HEK293T (cell line): ENCODE measurements around the gene CCDC136.

Source experiments
- CTCF ChIA-PET: fragments of 350-600 bp; formaldehyde crosslinking; extraction: SDS; loops from one replicate; lab custom pipeline; 2021; ENCODE audit warnings: antibody characterized with exemption, inconsistent platforms; lab: Yijun Ruan, JAX
- POLR2A ChIA-PET: fragments of 350-600 bp; formaldehyde crosslinking; extraction: SDS; loops from one replicate; lab custom pipeline; 2020; ENCODE audit warnings: antibody characterized with exemption, inconsistent platforms; lab: Yijun Ruan, JAX
- DNase-seq: peaks from one replicate; pipeline ENCODE4 v3.0.0; 2012; ENCODE audit warnings: mixed read lengths; ENCODE audit errors: extremely low spot score
- ARNT ChIP-seq: fragments of 450-650 bp; IDR thresholded peaks from 2 replicates; pipeline ENCODE4 v1.6.1; 2017; ENCODE audit warnings: mild to moderate bottlenecking
- BHLHE40 ChIP-seq: fragments of 450-650 bp; IDR thresholded peaks from 2 replicates; pipeline ENCODE4 v1.6.1; 2016; ENCODE audit warnings: mild to moderate bottlenecking, moderate library complexity, borderline replicate concordance
- CTBP1 ChIP-seq: fragments of 450-650 bp; IDR thresholded peaks from 2 replicates; pipeline ENCODE4 v1.6.1; 2016; ENCODE audit warnings: borderline replicate concordance
- ELF4 ChIP-seq: fragments of 450-650 bp; IDR thresholded peaks from 2 replicates; pipeline ENCODE4 v1.6.1; 2017; ENCODE audit warnings: antibody characterized with exemption
- FOXA1 ChIP-seq: fragments of 450-650 bp; IDR thresholded peaks from 2 replicates; pipeline ENCODE4 v1.6.1; 2016; ENCODE audit warnings: mild to moderate bottlenecking
- FOXK2 ChIP-seq: fragments of 450-650 bp; IDR thresholded peaks from 2 replicates; pipeline ENCODE4 v1.6.1; 2016; ENCODE audit warnings: mild to moderate bottlenecking
- FOXM1 ChIP-seq: fragments of 450-650 bp; IDR thresholded peaks from 2 replicates; pipeline ENCODE4 v1.6.1; 2017; ENCODE audit warnings: mild to moderate bottlenecking, borderline replicate concordance
- HDGF ChIP-seq: fragments of 450-650 bp; IDR thresholded peaks from 2 replicates; pipeline ENCODE4 v1.6.1; 2017; ENCODE audit warnings: antibody characterized with exemption, borderline replicate concordance
- L3MBTL2 ChIP-seq: fragments of 450-650 bp; conservative IDR thresholded peaks from 2 replicates; pipeline ENCODE4 v1.6.1; 2016; ENCODE audit warnings: mild to moderate bottlenecking
- LEF1 ChIP-seq: fragments of 450-650 bp; IDR thresholded peaks from 2 replicates; pipeline ENCODE4 v1.6.1; 2017; ENCODE audit warnings: mild to moderate bottlenecking, borderline replicate concordance
- NFRKB ChIP-seq: fragments of 450-650 bp; IDR thresholded peaks from 2 replicates; pipeline ENCODE4 v1.6.1; 2016; ENCODE audit warnings: mild to moderate bottlenecking, moderate library complexity
- SP1 ChIP-seq: fragments of 450-650 bp; IDR thresholded peaks from 2 replicates; pipeline ENCODE4 v1.6.1; 2017
- SUZ12 ChIP-seq: fragments of 450-650 bp; IDR thresholded peaks from 2 replicates; pipeline ENCODE4 v1.6.1; 2016; ENCODE audit warnings: mild to moderate bottlenecking
- TARDBP ChIP-seq: fragments of 450-650 bp; IDR thresholded peaks from 2 replicates; pipeline ENCODE4 v1.6.1; 2016
- ZNF384 ChIP-seq: fragments of 450-650 bp; IDR thresholded peaks from 2 replicates; pipeline ENCODE4 v1.6.1; 2016
- TF ChIP-seq, protein P1 (sequence below): fragments of 450-650 bp; IDR thresholded peaks from 2 replicates; pipeline ENCODE4 v1.6.1; 2016

Gene CCDC136

DNA sequence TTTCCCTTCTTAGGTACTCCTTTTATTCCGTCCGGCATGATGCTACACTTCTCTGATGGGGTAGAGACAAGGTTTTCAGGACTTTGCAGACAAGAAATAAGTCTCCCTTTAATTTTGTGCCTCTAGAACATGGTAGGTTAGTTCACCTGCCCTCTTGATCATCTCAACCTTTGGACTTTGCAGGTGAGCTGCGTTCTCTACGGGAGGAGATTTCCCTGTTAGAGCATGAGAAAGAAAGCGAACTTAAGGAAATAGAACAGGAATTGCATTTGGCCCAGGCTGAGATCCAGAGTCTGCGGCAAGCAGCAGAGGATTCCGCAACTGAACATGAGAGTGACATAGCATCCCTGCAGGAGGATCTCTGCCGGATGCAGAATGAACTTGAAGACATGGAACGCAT lies 9.2 kb downstream of the CCDC136 start:
- TF ChIP-seq SUZ12 (no peak), ELF4 (no peak), ARNT (no peak), CTBP1 (no peak), LEF1 (no peak)
- TF ChIP-seq, protein P1, sequence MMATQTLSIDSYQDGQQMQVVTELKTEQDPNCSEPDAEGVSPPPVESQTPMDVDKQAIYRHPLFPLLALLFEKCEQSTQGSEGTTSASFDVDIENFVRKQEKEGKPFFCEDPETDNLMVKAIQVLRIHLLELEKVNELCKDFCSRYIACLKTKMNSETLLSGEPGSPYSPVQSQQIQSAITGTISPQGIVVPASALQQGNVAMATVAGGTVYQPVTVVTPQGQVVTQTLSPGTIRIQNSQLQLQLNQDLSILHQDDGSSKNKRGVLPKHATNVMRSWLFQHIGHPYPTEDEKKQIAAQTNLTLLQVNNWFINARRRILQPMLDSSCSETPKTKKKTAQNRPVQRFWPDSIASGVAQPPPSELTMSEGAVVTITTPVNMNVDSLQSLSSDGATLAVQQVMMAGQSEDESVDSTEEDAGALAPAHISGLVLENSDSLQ, result no peak
- ChIA-PET CTCF (no interaction called here), POLR2A (no interaction called here)
- DNase-seq, result no peak

DNA sequence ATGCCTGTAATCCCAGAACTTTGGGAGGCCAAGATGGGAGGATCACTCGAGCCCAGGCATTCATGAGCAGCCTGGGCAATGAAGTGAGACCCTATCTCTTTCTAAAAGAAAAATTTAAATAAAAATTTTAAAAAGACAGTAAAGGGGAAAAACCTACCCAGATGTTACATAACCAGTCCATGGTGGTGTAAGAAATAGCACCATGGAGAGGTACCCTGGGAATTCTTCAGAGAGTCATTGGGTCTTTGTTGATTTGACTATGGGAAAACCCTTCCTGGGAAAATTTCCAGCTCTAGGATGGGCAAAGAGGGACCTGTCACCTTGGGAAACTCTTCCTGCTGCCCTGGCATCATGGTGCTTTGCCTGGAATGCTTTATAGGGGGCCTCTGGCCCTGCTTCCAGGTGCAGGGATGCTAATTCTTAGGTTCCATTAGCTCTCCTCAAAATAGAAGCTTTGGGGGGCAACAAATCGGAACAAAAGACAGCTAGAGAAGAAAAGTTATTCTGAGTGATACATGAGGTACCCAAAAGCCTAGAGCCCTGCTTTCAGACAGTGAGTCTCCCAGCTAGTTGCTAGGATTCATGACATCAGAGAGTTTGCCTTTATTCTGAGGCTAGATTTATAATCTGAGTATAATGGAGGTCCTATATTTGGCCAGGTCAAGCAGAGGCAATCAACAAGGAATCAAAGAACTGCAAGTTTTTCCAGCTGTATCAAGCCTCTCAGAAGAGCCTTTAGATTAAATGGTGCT lies 10.1 kb downstream of the CCDC136 start:
- ChIA-PET CTCF (no interaction called here), POLR2A (no interaction called here)
- DNase-seq, result no peak

DNA sequence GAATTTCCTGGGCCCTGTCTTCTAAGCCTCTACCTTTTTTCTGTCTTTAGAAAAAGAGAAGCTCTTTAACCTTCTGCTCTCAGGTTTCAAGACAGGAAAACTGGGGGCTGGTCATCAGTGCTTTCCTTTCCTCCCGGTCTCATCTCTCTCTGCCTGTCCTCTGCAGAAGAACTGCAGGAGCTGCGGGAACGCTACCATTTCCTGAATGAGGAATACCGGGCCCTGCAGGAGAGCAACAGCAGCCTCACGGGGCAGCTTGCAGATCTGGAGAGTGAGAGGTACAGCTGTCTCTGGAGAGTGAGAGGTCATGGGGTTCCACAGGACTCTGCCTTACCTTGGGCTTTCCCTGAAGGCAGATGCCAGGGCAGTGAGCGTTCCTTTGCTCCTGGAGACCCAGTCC lies 12.7 kb downstream of the CCDC136 start:
- no peak for TF ChIP-seq ARNT
- no peak for TF ChIP-seq FOXA1
- TF ChIP-seq NFRKB, result no peak
- TF ChIP-seq HDGF, result no peak
- TF ChIP-seq ELF4, result no peak
- no peak for TF ChIP-seq TARDBP
- POLR2A ChIA-PET, result no interaction called here
- no peak for DNase-seq
- CTCF ChIA-PET, result no interaction called here

More for the DNA sequence above, 10.1 kb downstream of the CCDC136 start:
- no peak for TF ChIP-seq LEF1
- TF ChIP-seq CTBP1, result no peak
- TF ChIP-seq ZNF384, result no peak
- no peak for TF ChIP-seq ELF4
- TF ChIP-seq, protein P1, result no peak
- no peak for TF ChIP-seq ARNT
- TF ChIP-seq TARDBP, result no peak
- TF ChIP-seq HDGF, result no peak
- TF ChIP-seq FOXM1, result no peak
- TF ChIP-seq SP1, result no peak
- TF ChIP-seq FOXK2, result no peak
- no peak for TF ChIP-seq NFRKB
- no peak for TF ChIP-seq SUZ12
- no peak for TF ChIP-seq FOXA1
- TF ChIP-seq BHLHE40, result no peak
- no peak for TF ChIP-seq L3MBTL2

DNA sequence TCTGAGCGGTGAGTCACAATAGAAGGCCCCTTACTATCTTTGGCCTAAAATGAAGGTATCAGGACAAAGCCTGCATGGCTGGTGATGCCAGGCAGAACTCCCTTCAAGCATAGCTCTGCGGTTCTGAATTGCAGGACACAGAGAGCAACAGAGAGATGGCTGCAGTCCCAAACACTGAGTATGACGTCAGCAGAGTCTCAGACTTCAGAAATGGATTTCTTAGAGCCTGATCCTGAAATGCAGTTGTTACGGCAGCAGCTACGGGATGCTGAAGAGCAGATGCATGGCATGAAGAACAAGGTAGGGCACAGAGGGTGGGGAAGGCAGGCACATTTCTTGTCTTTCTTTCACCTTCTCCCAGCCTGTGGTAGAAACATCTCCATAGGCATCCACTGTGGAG lies 13.5 kb downstream of the CCDC136 start:
- TF ChIP-seq SUZ12, result no peak
- TF ChIP-seq HDGF, result no peak
- no peak for TF ChIP-seq L3MBTL2
- TF ChIP-seq ZNF384, result no peak
- TF ChIP-seq, protein P1, result no peak
- no peak for TF ChIP-seq ELF4
- no peak for TF ChIP-seq BHLHE40
- TF ChIP-seq NFRKB, result no peak
- no peak for TF ChIP-seq FOXK2
- no peak for TF ChIP-seq FOXM1
- TF ChIP-seq CTBP1, result no peak
- no peak for TF ChIP-seq TARDBP
- TF ChIP-seq ARNT, result no peak
- no peak for TF ChIP-seq SP1
- TF ChIP-seq FOXA1, result no peak
- TF ChIP-seq LEF1, result no peak
- POLR2A ChIA-PET, result no interaction called here
- DNase-seq, result no peak
- CTCF ChIA-PET, result no interaction called here

DNA sequence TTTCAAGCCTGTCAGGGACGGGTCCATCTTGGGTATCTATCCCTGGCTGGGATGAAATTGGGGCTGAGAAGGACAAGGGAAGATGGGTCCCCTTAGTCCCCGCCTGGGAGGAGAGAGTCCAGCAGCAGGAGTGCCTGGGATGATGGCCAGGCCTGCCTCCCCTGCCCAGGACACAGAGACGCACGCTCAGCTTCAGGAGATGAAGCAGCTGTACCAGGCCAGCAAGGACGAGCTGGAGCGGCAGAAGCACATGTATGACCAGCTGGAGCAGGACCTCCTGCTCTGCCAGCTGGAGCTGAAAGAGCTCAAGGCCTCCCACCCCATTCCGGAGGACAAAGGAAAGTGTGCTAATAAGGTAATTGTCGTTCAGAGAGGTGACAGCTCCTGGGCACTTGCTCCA lies 15.4 kb downstream of the CCDC136 start:
- POLR2A ChIA-PET, result interaction anchor here (1.0 to 1.6 kb wide), 2 partner anchors 16 to 68 kb away, joined by 3 to 4 read pairs; partner anchors contain the start of genes CALU and CCDC136
- DNase-seq, result no peak

More for the DNA sequence above, 15.4 kb downstream of the CCDC136 start:
- no peak for TF ChIP-seq FOXA1
- TF ChIP-seq FOXK2, result no peak
- TF ChIP-seq FOXM1, result no peak
- no peak for TF ChIP-seq BHLHE40
- no peak for TF ChIP-seq CTBP1
- TF ChIP-seq, protein P1, result no peak
- no peak for TF ChIP-seq TARDBP
- TF ChIP-seq SUZ12, result no peak
- no peak for TF ChIP-seq NFRKB
- no peak for TF ChIP-seq LEF1
- no peak for TF ChIP-seq HDGF
- TF ChIP-seq SP1, result no peak
- TF ChIP-seq L3MBTL2, result no peak
- TF ChIP-seq ELF4, result no peak
- no peak for TF ChIP-seq ARNT
- no peak for TF ChIP-seq ZNF384
- CTCF ChIA-PET, result interaction anchor here (0.8 kb wide), 1 partner anchor 15 kb away, joined by 3 read pairs; the partner anchor contains the start of gene CCDC136
